Hippocampal formation (tissue), 2 donors: ENCODE data around the gene CMSS1.

Experiments used
- DNase-seq, 2 donors: peaks; one replicate each; lab custom pipeline; 2025; lab: John Stamatoyannopoulos, UW

The CMSS1 gene

GRCh38 chr3:100053951-100054620 is 236.4 kb downstream of the CMSS1 start:
- no peak for DNase-seq

GRCh38 chr3:100057716-100058575 is 240.3 kb downstream of the CMSS1 start:
- no peak for DNase-seq

- DNase-seq: no peak
Observed at GRCh38 chr3:100059472-100059871, 241.8 kb downstream of the CMSS1 start.

GRCh38 chr3:100060685-100061484 is 243.2 kb downstream of the CMSS1 start:
- DNase-seq: no peak

GRCh38 chr3:100062665-100063064 is 245.0 kb downstream of the CMSS1 start:
- DNase-seq: no peak

- DNase-seq: no peak
Observed at GRCh38 chr3:100063929-100064461, 246.3 kb downstream of the CMSS1 start.

GRCh38 chr3:100067589-100067988 is 249.9 kb downstream of the CMSS1 start:
- no peak for DNase-seq

- peak; percentile 15 to 35 for DNase-seq
Observed at GRCh38 chr3:100068826-100069225, 251.2 kb downstream of the CMSS1 start.

- no peak for DNase-seq
Observed at GRCh38 chr3:100069472-100069871, 251.8 kb downstream of the CMSS1 start.

- no peak for DNase-seq
Observed at GRCh38 chr3:100072326-100073048, 254.8 kb downstream of the CMSS1 start.

- DNase-seq: no peak
Observed at GRCh38 chr3:100073049-100073713, 255.5 kb downstream of the CMSS1 start.

- no peak for DNase-seq
Observed at GRCh38 chr3:100073714-100074307, 256.1 kb downstream of the CMSS1 start.

GRCh38 chr3:100075196-100075595 is 257.5 kb downstream of the CMSS1 start:
- DNase-seq: no peak

GRCh38 chr3:100075851-100076730 is 258.4 kb downstream of the CMSS1 start:
- DNase-seq: no peak

GRCh38 chr3:100076731-100077529 is 259.3 kb downstream of the CMSS1 start:
- DNase-seq: no peak

GRCh38 chr3:100079328-100079727 is 261.7 kb downstream of the CMSS1 start:
- DNase-seq: no peak

GRCh38 chr3:100080573-100080972 is 262.9 kb downstream of the CMSS1 start:
- DNase-seq: no peak

GRCh38 chr3:100081311-100081710 is 263.6 kb downstream of the CMSS1 start:
- no peak for DNase-seq
